Gastroesophageal sphincter (tissue), 4 donors: ENCODE results near the gene PCDHA6. TPM values are rescaled to one million over a fixed set of nuclear protein-coding genes. Genes with fewer than 3 reads are reported as not detected.
A peak's percentile ranks its signal among the peaks of the same experiment; 100 is the strongest.
"Not testable (repeated sequence)": the region's sequence is repeated elsewhere in the genome, so short reads cannot be mapped to it uniquely, and the experiment has no call there.

Source experiments
- ATAC-seq: fragments of 150-250 bp; one replicate; pipeline ENCODE4 v1.9.1; 2016; ENCODE audit warnings: mild to moderate bottlenecking, moderate library complexity
- H3K27ac ChIP-seq, 4 donors: fragments of 200-600 bp; sonication (generic) in 3 of 4; 1 replicate in 3 of 4; 2 replicates in 1 of 4; pipeline ENCODE4 v1.5.1; 2016 to 2019
- H3K27me3 ChIP-seq: fragments of 200-600 bp; sonication (generic); one replicate; pipeline ENCODE4 v1.5.1; 2019
- H3K36me3 ChIP-seq, 2 donors: fragments of 200-600 bp; sonication (generic); one replicate each; pipeline ENCODE4 v1.5.1; 2019; ENCODE audit warnings: control low read depth in 1 of 2
- H3K4me1 ChIP-seq, 3 donors: fragments of 200-600 bp; sonication (generic); 1 replicate in 2 of 3; 2 replicates in 1 of 3; pipeline ENCODE4 v1.5.1; 2016 to 2019; ENCODE audit warnings: control low read depth in 2 of 3
- H3K4me3 ChIP-seq, 2 donors: fragments of 200-600 bp; sonication (generic); one replicate each; pipeline ENCODE4 v1.5.1; 2019; ENCODE audit warnings: mild to moderate bottlenecking in 1 of 2, moderate library complexity in 1 of 2
- H3K9me3 ChIP-seq, 3 donors: fragments of 200-600 bp; sonication (generic); one replicate each; pipeline ENCODE4 v1.5.1; 2017 to 2019; ENCODE audit warnings: control low read depth in 2 of 3
- EP300 ChIP-seq: sonication (generic); formaldehyde crosslinking; IDR thresholded peaks from one replicate; pipeline ENCODE4 v1.6.1; 2017; ENCODE audit warnings: antibody characterized with exemption, mild to moderate bottlenecking
- POLR2A ChIP-seq, 2 donors: fragments of 450-650 bp; IDR thresholded peaks; one replicate each; pipeline ENCODE4 v1.6.1; 2017; ENCODE audit warnings: antibody characterized with exemption in 2 of 2, mild to moderate bottlenecking in 2 of 2, moderate library complexity in 1 of 2
- POLR2AphosphoS5 ChIP-seq: sonication (generic); formaldehyde crosslinking; IDR thresholded peaks from one replicate; pipeline ENCODE4 v1.6.1; 2017; ENCODE audit warnings: antibody characterized with exemption
- WGBS, 2 donors: methylation state at CpG; one replicate each; pipeline ENCODE4 v1.1.5; 2018; ENCODE audit warnings: low coverage in 1 of 2; 5-methylcytosine and 5-hydroxymethylcytosine counted together
- total RNA-seq, 4 donors: library from RNA; depleted of rRNA; stranded (reverse); fragments of >200 nt; gene quantifications; one replicate each; pipeline ENCODE4 v1.1.0, GENCODE V29; 2016
- TF ChIP-seq, protein P1 (sequence below), 4 experiments: fragments of 200-600 bp in 2 of 4; fragments of 450-650 bp in 2 of 4; sonication (generic) in 1 of 4; IDR thresholded peaks; one replicate each; pipeline ENCODE4 v1.5.1; 2017 to 2019; ENCODE audit warnings: antibody characterized with exemption in 4 of 4, mild to moderate bottlenecking in 2 of 4, moderate library complexity in 2 of 4

PCDHA6 gene
- total RNA-seq, 4 donors from 2014 or later = 0.31 to 1.4 (median 0.73) TPM

DNA sequence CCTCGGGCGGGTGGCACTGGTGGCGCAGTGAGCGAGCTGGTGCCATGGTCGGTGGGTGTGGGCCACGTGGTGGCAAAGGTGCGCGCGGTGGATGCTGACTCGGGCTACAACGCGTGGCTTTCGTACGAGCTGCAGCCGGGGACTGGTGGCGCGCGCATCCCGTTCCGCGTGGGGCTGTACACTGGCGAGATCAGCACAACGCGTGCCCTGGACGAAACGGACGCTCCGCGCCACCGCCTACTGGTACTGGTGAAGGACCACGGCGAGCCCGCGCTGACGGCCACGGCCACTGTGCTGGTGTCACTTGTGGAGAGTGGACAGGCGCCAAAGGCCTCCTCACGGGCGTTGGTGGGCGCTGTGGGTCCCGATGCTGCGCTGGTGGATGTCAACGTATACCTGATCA, 18.9 kb upstream of the PCDHA6 start:
- Histone ChIP-seq H3K9me3 (peaks cover 0 to 58% (median 0%) of the 10 kb centered on the region in 3 donors), H3K36me3 (no peaks in the 10 kb centered on the region), H3K4me3 (no peak overlapping the region), H3K27me3 (peaks cover 46% of the 10 kb centered on the region), H3K27ac (no peak overlapping the region), H3K4me1 (no peaks in the 10 kb centered on the region)
- ATAC-seq = no peak
- 78% methylated on average over 12 of the region's 43 CpGs; no CpG with 5 or more reads in 1 of the 2 donors for WGBS, 2 donors
- TF ChIP-seq, protein P1, sequence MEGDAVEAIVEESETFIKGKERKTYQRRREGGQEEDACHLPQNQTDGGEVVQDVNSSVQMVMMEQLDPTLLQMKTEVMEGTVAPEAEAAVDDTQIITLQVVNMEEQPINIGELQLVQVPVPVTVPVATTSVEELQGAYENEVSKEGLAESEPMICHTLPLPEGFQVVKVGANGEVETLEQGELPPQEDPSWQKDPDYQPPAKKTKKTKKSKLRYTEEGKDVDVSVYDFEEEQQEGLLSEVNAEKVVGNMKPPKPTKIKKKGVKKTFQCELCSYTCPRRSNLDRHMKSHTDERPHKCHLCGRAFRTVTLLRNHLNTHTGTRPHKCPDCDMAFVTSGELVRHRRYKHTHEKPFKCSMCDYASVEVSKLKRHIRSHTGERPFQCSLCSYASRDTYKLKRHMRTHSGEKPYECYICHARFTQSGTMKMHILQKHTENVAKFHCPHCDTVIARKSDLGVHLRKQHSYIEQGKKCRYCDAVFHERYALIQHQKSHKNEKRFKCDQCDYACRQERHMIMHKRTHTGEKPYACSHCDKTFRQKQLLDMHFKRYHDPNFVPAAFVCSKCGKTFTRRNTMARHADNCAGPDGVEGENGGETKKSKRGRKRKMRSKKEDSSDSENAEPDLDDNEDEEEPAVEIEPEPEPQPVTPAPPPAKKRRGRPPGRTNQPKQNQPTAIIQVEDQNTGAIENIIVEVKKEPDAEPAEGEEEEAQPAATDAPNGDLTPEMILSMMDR (IDR thresholded peaks at IDR 0.05) = no peak
- no peak for TF ChIP-seq POLR2A (IDR thresholded peaks at IDR 0.05)
- TF ChIP-seq POLR2AphosphoS5 = no peak
- TF ChIP-seq EP300 = no peak

DNA sequence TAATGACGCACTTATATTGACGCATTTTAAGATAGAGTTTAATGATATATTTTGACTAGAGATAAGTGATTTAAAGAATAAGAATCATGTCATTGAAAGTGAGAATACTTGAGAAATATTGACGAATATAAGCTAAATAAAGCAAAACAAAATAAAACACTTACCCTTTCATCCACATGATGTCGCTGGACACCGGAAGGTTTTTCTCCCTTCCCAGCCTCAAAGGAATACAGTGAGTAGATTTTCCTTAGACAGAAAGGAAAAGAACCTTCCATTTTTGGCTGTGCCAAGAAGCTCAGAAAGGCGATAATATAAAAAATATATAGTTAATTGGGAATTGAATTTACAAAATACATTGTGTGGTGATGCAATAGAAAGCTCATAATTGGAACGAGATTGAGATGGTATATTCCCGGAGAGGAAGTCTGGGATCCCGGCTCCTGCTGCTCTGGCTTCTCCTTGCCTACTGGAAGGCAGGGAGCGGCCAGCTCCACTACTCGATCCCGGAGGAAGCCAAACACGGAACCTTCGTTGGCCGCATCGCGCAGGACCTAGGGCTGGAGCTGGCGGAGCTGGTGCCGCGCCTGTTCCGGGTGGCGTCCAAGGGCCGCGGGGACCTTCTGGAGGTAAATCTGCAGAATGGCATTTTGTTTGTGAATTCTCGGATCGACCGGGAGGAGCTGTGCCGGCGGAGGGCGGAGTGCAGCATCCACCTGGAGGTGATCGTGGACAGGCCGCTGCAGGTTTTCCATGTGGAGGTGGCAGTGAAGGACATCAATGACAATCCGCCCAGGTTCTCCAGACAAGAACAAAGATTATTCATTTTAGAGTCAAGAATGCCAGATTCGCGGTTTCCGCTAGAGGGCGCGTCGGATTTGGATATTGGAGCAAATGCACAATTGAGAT, 6.1 kb upstream of the PCDHA6 start, which contains the start of gene PCDHA5:
Gene PCDHA5, plus strand, starts transcription at position 239 of the 906 bp plus-strand sequence.
- Histone ChIP-seq H3K4me1 (no peaks in the 10 kb centered on the region), H3K4me3 (peak within 1 kb of the TSS in 1 of 2 donors; percentile 7), H3K27me3 (peaks cover 39% of the 10 kb centered on the region), H3K36me3 (no peaks in the 10 kb centered on the region), H3K9me3 (peaks cover 0 to 28% (median 0%) of the 10 kb centered on the region in 3 donors), H3K27ac (no peak within 1 kb of the TSS)
- 12 to 21% methylated on average over 13 to 30 of the region's 39 CpGs for WGBS, 2 donors
- no peak for ATAC-seq
- TF ChIP-seq, protein P1 (IDR thresholded peaks at IDR 0.05) = peak in 1 of 4 experiments; percentile 46
- TF ChIP-seq POLR2AphosphoS5 = no peak

DNA sequence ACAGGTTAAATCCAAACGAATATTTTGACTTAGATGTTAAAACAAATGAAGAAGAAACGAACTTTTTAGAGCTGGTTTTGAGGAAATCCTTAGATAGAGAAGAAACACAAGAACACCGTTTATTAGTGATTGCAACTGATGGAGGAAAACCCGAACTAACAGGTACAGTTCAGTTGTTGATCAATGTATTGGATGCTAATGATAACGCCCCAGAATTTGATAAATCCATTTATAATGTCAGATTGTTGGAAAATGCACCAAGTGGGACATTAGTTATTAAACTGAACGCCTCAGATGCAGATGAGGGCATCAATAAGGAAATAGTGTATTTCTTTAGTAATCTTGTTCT, 5.5 kb upstream of the PCDHA6 start:
- H3K36me3 ChIP-seq = no peaks in the 10 kb centered on the region
- TF ChIP-seq EP300 (no peak), POLR2A (IDR thresholded peaks at IDR 0.05) (no peak), POLR2AphosphoS5 (no peak)
- TF ChIP-seq, protein P1 (IDR thresholded peaks at IDR 0.05) = no peak
- no peak overlapping the region for H3K4me3 ChIP-seq
- peaks cover 0 to 25% (median 0%) of the 10 kb centered on the region in 3 donors for H3K9me3 ChIP-seq
- no peak overlapping the region for H3K27ac ChIP-seq
- WGBS, 2 donors = 21 to 25% methylated on average over 6 of the region's 6 CpGs
- H3K27me3 ChIP-seq = peaks cover 43% of the 10 kb centered on the region
- no peaks in the 10 kb centered on the region for H3K4me1 ChIP-seq
- no peak for ATAC-seq

DNA sequence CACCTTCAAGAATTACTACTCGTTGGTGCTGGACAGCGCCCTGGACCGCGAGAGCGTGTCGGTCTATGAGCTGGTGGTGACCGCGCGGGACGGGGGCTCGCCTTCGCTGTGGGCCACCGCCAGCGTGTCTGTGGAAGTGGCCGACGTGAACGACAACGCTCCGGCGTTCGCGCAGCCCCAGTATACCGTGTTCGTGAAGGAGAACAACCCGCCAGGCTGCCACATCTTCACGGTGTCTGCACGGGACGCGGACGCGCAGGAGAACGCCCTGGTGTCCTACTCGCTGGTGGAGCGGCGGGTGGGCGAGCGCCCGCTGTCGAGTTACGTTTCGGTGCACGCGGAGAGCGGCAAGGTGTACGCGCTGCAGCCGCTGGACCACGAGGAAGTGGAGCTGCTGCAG, 4.8 kb upstream of the PCDHA6 start:
- Histone ChIP-seq H3K9me3 (peaks cover 0 to 32% (median 0%) of the 10 kb centered on the region in 3 donors), H3K27me3 (peaks cover 50% of the 10 kb centered on the region)
- H3K36me3 ChIP-seq, H3K4me1 ChIP-seq, H3K27ac ChIP-seq, ATAC-seq, H3K4me3 ChIP-seq: not testable (repeated sequence)
- no CpG with 5 or more reads among the region's 48 CpGs for WGBS, 2 donors

DNA sequence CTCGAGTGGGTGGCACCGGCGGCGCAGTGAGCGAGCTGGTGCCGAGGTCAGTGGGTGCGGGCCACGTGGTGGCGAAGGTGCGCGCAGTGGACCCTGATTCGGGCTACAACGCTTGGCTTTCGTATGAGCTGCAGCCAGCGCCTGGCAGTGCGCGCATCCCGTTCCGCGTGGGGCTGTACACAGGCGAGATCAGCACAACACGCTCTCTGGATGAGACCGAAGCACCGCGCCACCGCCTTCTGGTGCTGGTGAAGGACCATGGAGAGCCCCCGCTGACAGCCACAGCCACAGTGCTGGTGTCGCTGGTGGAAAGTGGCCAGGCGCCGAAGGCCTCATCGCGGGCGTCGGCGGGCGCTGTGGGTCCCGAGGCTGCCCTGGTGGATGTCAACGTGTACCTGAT, 4.3 kb upstream of the PCDHA6 start:
- Histone ChIP-seq H3K36me3 (no peaks in the 10 kb centered on the region), H3K27me3 (peaks cover 55% of the 10 kb centered on the region), H3K27ac (no peak overlapping the region), H3K4me1 (no peaks in the 10 kb centered on the region), H3K9me3 (peaks cover 0 to 37% (median 0%) of the 10 kb centered on the region in 3 donors), H3K4me3 (no peak overlapping the region)
- TF ChIP-seq, protein P1 (IDR thresholded peaks at IDR 0.05) = no peak
- TF ChIP-seq POLR2A (IDR thresholded peaks at IDR 0.05) = no peak
- TF ChIP-seq EP300 = no peak
- no peak for TF ChIP-seq POLR2AphosphoS5
- WGBS, 2 donors = no CpG with 5 or more reads among the region's 38 CpGs
- ATAC-seq = no peak
